Sigmoid colon (tissue), 7 donors: ENCODE measurements around the gene ACSL4. TPM values are rescaled to one million over a fixed set of nuclear protein-coding genes. Genes with fewer than 3 reads are reported as not detected.
"Not testable (repeated sequence)": the region's sequence is repeated elsewhere in the genome, so short reads cannot be mapped to it uniquely, and the experiment has no call there.

Experiments
- DNase-seq: peaks from one replicate; pipeline ENCODE4 v3.0.0-alpha.2; 2019
- H3K27ac ChIP-seq, 4 donors: fragments of 200-600 bp; sonication (generic); one replicate each; pipeline ENCODE4 v1.5.1; 2016 to 2019; ENCODE audit warnings: mild to moderate bottlenecking in 1 of 4
- H3K27me3 ChIP-seq, 3 donors: fragments of 200-600 bp; sonication (generic); one replicate each; pipeline ENCODE4 v1.5.1; 2019; ENCODE audit warnings: mild to moderate bottlenecking in 1 of 3
- H3K36me3 ChIP-seq, 4 donors: fragments of 200-600 bp; sonication (generic); one replicate each; pipeline ENCODE4 v1.5.1; 2016 to 2019
- H3K4me1 ChIP-seq, 4 donors: fragments of 200-600 bp; sonication (generic); one replicate each; pipeline ENCODE4 v1.5.1; 2017 to 2019
- H3K4me3 ChIP-seq, 4 donors: fragments of 200-600 bp; sonication (generic); one replicate each; pipeline ENCODE4 v1.5.1; 2017 to 2019; ENCODE audit warnings: mild to moderate bottlenecking in 2 of 4, moderate library complexity in 1 of 4
- H3K9me3 ChIP-seq, 4 donors: fragments of 200-600 bp in 3 of 4; sonication (generic) in 3 of 4; one replicate each; pipeline versions ENCODE4 v1.5.1 to v1.6.1; 2013 to 2019
- CTCF ChIP-seq, 4 experiments: fragments of 450-650 bp in 3 of 4; fragments of 200-600 bp in 1 of 4; IDR thresholded peaks; one replicate each; pipeline ENCODE4 v1.5.1; 2016 to 2019; ENCODE audit warnings: antibody characterized with exemption in 4 of 4, mild to moderate bottlenecking in 3 of 4, moderate library complexity in 2 of 4
- EP300 ChIP-seq, 4 donors: sonication (generic); formaldehyde crosslinking; IDR thresholded peaks; one replicate each; pipeline ENCODE4 v1.6.1; 2017; ENCODE audit warnings: antibody characterized with exemption in 4 of 4
- POLR2A ChIP-seq, 2 donors: fragments of 450-650 bp; IDR thresholded peaks; one replicate each; pipeline ENCODE4 v1.6.1; 2016; ENCODE audit warnings: antibody characterized with exemption in 2 of 2, mild to moderate bottlenecking in 2 of 2, moderate library complexity in 2 of 2
- POLR2AphosphoS5 ChIP-seq, 4 donors: sonication (generic); formaldehyde crosslinking; IDR thresholded peaks; one replicate each; pipeline ENCODE4 v1.6.1; 2017; ENCODE audit warnings: antibody characterized with exemption in 4 of 4
- WGBS, 2 donors: extraction: QIAGEN DNeasy Blood & Tissue Kit; methylation state at CpG; one replicate each; pipeline ENCODE4 v1.1.7; 2013; 5-methylcytosine and 5-hydroxymethylcytosine counted together
- intact Hi-C: fragments of 100-400 bp; cut with DNase I; formaldehyde crosslinking; loops from one replicate; pipeline ENCODE4 v1.15.1; 2023
- polyA plus RNA-seq, 3 donors: library from polyadenylated mRNA; stranded (reverse); fragments of 200-250 nt; gene quantifications; one replicate each; pipeline ENCODE4 v1.2.3, GENCODE V29; 2013
- total RNA-seq, 4 donors: library from RNA; depleted of rRNA; stranded (reverse); fragments of >200 nt; gene quantifications; one replicate each; pipeline ENCODE4 v1.1.0, GENCODE V29; 2016
- donor health status: healthy with polysubstance abuse.
- donor health status: Bipolar disorder and iron deficiency.
- donor health status: healthy.

ACSL4 gene
- total and polyA plus RNA-seq, 7 donors, result 6.9 to 45.3 (median 31.3) TPM

- H3K9me3 ChIP-seq, result no peaks in the 10 kb centered on the region
- H3K27me3 ChIP-seq, result no peaks in the 10 kb centered on the region
- TF ChIP-seq CTCF (IDR thresholded peaks at IDR 0.05) (no peak), EP300 (IDR thresholded peaks at IDR 0.05) (no peak)
- intact Hi-C loops, result no loop called here
- H3K4me3 ChIP-seq, result no peak overlapping the region
- no peak for DNase-seq
- H3K27ac ChIP-seq, result no peak overlapping the region
- no peaks in the 10 kb centered on the region for H3K4me1 ChIP-seq
- H3K36me3 ChIP-seq, result peaks cover 0 to 8% (median 0%) of the 10 kb centered on the region in 4 donors
These were observed 60.8 kb downstream of the ACSL4 start for GRCh38 chrX:109672239-109672638.

GRCh38 chrX:109671170-109671569 lies 61.9 kb downstream of the ACSL4 start:
- 98% methylated on average over 29 of the region's 29 CpGs for WGBS, 2 donors
- H3K27me3 ChIP-seq, H3K9me3 ChIP-seq, intact Hi-C loops, H3K36me3 ChIP-seq, H3K27ac ChIP-seq, DNase-seq, H3K4me1 ChIP-seq, H3K4me3 ChIP-seq: not testable (repeated sequence)

GRCh38 chrX:109667986-109668385 lies 65.1 kb downstream of the ACSL4 start:
- Histone ChIP-seq H3K36me3 (peaks cover 0 to 16% (median 0%) of the 10 kb centered on the region in 4 donors), H3K27me3 (no peaks in the 10 kb centered on the region), H3K27ac (no peak overlapping the region), H3K4me1 (no peaks in the 10 kb centered on the region), H3K4me3 (no peak overlapping the region), H3K9me3 (no peaks in the 10 kb centered on the region)
- intact Hi-C loops, result no loop called here
- 93 to 97% methylated on average over 5 of the region's 5 CpGs for WGBS, 2 donors
- TF ChIP-seq POLR2A (IDR thresholded peaks at IDR 0.05) (no peak), EP300 (IDR thresholded peaks at IDR 0.05) (no peak), CTCF (IDR thresholded peaks at IDR 0.05) (no peak), POLR2AphosphoS5 (IDR thresholded peaks at IDR 0.05) (no peak)
- DNase-seq, result no peak

GRCh38 chrX:109660435-109661143 lies 72.5 kb downstream of the ACSL4 start:
- no peak for TF ChIP-seq POLR2AphosphoS5 (IDR thresholded peaks at IDR 0.05)
- no peak for TF ChIP-seq EP300 (IDR thresholded peaks at IDR 0.05)
- TF ChIP-seq POLR2A (IDR thresholded peaks at IDR 0.05), result no peak
- TF ChIP-seq CTCF (IDR thresholded peaks at IDR 0.05), result no peak
- no peak for DNase-seq
- WGBS, 2 donors, result 93 to 97% methylated on average over 2 of the region's 2 CpGs
- Histone ChIP-seq H3K27me3 (no peaks in the 10 kb centered on the region), H3K9me3 (no peaks in the 10 kb centered on the region), H3K4me1 (no peaks in the 10 kb centered on the region), H3K27ac (no peak overlapping the region), H3K4me3 (no peak overlapping the region), H3K36me3 (peaks cover 0 to 28% (median 0%) of the 10 kb centered on the region in 4 donors)
- intact Hi-C loops, result no loop called here

GRCh38 chrX:109658391-109658790 lies 74.7 kb downstream of the ACSL4 start:
- no peak for DNase-seq
- no peaks in the 10 kb centered on the region for H3K4me1 ChIP-seq
- no peak overlapping the region for H3K4me3 ChIP-seq
- 98 to 100% methylated on average over 1 of the region's 1 CpG for WGBS, 2 donors
- H3K27me3 ChIP-seq, result no peaks in the 10 kb centered on the region
- peaks cover 0 to 21% (median 0%) of the 10 kb centered on the region in 4 donors for H3K36me3 ChIP-seq
- intact Hi-C loops, result no loop called here
- TF ChIP-seq CTCF (IDR thresholded peaks at IDR 0.05) (no peak), POLR2A (IDR thresholded peaks at IDR 0.05) (no peak), POLR2AphosphoS5 (IDR thresholded peaks at IDR 0.05) (no peak), EP300 (IDR thresholded peaks at IDR 0.05) (no peak)
- no peak overlapping the region for H3K27ac ChIP-seq
- no peaks in the 10 kb centered on the region for H3K9me3 ChIP-seq

GRCh38 chrX:109657364-109657763 lies 75.7 kb downstream of the ACSL4 start:
- DNase-seq, H3K27me3 ChIP-seq, H3K27ac ChIP-seq, H3K4me3 ChIP-seq, H3K4me1 ChIP-seq, H3K9me3 ChIP-seq, intact Hi-C loops: not testable (repeated sequence)
- WGBS, 2 donors, result 93 to 96% methylated on average over 1 to 2 of the region's 4 CpGs
- H3K36me3 ChIP-seq, result peaks cover 0 to 12% (median 0%) of the 10 kb centered on the region in 4 donors
